ENCODE data around the gene PEX11G. TPM values are rescaled to one million over a fixed set of nuclear protein-coding genes. Genes with fewer than 3 reads are reported as not detected.

PEX11G gene
- total RNA-seq, 2 donors from 2014 or later, result 1.0 to 1.1 TPM

DNA sequence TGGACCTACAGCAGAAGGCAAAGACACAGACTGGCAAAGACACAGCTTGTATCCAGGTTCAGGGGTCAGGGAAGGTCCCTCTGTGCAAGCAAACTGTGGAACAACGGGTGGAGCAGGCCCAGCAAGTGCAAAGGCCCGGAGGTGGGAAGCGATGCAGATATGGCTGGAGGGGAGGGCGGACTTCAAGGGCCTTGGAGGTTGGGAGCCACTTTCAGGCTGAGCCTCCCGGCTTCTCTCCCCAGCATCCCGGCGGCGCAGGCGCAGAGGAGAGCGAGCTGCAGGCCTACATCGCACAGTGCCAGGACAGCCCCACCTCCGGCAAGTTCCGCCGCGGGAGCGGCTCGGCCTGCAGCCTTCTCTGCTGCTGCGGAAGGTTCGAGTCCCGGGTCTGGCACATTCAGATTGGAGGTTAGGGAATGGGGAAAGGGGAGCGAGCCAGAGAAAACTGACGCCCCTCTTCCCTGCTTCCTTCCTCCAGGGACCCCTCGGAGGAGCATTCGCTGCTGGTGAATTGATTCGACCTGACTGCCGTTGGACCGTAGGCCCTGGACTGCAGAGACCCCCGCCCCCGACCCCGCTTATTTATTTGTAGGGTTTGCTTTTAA, 44.5 kb upstream of the PEX11G start:
- peak overlapping the region; percentile 92 to 94 for H3K27ac ChIP-seq
- DNase-seq (ENCODE audit: low spot score), result peak; percentile 66
- H3K27me3 ChIP-seq, result no peaks in the 10 kb centered on the region
- no peaks in the 10 kb centered on the region for H3K9me3 ChIP-seq
- H3K4me3 ChIP-seq, result peak overlapping the region; percentile 84 to 96
- H3K36me3 ChIP-seq, result peaks cover 32% of the 10 kb centered on the region
- TF ChIP-seq, protein P1, sequence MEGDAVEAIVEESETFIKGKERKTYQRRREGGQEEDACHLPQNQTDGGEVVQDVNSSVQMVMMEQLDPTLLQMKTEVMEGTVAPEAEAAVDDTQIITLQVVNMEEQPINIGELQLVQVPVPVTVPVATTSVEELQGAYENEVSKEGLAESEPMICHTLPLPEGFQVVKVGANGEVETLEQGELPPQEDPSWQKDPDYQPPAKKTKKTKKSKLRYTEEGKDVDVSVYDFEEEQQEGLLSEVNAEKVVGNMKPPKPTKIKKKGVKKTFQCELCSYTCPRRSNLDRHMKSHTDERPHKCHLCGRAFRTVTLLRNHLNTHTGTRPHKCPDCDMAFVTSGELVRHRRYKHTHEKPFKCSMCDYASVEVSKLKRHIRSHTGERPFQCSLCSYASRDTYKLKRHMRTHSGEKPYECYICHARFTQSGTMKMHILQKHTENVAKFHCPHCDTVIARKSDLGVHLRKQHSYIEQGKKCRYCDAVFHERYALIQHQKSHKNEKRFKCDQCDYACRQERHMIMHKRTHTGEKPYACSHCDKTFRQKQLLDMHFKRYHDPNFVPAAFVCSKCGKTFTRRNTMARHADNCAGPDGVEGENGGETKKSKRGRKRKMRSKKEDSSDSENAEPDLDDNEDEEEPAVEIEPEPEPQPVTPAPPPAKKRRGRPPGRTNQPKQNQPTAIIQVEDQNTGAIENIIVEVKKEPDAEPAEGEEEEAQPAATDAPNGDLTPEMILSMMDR (IDR thresholded peaks at IDR 0.05), result no peak
- peaks cover 0 to 20% of the 10 kb centered on the region in 2 donors for H3K4me1 ChIP-seq

DNA sequence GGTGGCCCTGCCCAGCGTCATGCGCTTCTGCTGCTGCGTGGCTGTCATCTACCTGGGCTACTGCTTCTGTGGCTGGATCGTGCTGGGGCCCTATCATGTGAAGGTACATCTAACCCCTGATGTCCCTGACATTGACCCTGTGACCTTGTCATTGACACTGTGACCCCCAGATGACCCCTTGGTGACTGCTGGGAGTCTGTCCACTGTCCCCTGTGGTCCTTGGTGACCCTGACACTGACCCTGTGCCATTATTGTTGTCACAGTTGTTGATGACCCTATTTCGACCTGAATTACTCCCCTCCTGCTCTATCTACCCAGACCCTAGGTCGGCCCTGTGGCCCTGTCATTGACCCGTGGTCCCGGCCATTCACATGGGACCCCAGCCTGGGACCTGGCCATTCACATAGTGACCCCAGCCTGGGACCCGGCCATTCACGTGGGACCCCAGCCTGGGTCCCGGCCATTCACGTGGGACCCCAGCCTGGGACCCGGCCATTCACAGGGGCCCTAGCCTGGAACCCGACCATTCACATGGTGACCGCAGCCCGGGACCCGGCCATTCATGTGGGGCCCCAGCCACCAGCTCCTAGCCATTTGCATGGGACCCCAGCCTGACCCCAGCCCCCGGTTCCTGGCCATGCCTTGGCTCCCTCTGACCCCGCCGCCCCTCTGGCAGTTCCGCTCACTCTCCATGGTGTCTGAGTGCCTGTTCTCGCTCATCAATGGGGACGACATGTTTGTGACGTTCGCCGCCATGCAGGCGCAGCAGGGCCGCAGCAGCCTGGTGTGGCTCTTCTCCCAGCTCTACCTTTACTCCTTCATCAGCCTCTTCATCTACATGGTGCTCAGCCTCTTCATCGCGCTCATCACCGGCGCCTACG, 41.0 kb upstream of the PEX11G start:
- DNase-seq (ENCODE audit: low spot score), result no peak
- TF ChIP-seq, protein P1 (IDR thresholded peaks at IDR 0.05), result no peak
- Histone ChIP-seq H3K9me3 (no peaks in the 10 kb centered on the region), H3K36me3 (peaks cover 42% of the 10 kb centered on the region), H3K4me3 (no peak overlapping the region), H3K4me1 (peaks cover 0 to 10% of the 10 kb centered on the region in 2 donors), H3K27me3 (no peaks in the 10 kb centered on the region), H3K27ac (no peak overlapping the region)

GRCh38 chr19:7529246-7529600, 40.4 kb upstream of the PEX11G start:
- H3K4me1 ChIP-seq, result peaks cover 0 to 10% of the 10 kb centered on the region in 2 donors
- no peaks in the 10 kb centered on the region for H3K9me3 ChIP-seq
- no peak for DNase-seq (ENCODE audit: low spot score)
- H3K4me3 ChIP-seq, result no peak overlapping the region
- no peak overlapping the region for H3K27ac ChIP-seq
- TF ChIP-seq, protein P1 (IDR thresholded peaks at IDR 0.05), result no peak
- H3K36me3 ChIP-seq, result peaks cover 42% of the 10 kb centered on the region
- no peaks in the 10 kb centered on the region for H3K27me3 ChIP-seq

DNA sequence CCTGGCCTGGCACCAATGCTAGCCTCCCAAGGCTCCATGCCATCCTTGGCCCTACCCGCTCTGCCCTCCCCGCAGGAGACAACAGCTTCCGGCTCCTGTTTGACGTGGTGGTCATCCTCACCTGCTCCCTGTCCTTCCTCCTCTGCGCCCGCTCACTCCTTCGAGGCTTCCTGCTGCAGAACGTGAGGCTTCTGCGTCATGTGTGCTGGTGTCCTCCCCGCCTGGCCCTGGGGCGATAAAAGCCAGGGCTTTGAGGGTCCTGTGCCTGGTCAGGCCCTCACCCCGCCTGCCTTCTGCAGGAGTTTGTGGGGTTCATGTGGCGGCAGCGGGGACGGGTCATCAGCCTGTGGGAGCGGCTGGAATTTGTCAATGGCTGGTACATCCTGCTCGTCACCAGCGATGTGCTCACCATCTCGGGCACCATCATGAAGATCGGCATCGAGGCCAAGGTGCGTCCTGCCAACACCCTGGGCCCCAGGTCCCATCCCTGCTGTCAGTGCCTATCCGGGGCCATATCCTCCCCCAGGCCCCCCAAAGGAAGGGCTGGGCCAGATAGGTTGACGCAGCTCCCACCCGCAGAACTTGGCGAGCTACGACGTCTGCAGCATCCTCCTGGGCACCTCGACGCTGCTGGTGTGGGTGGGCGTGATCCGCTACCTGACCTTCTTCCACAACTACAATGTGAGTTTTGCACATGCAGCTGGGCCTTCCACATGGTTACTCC, 39.8 kb upstream of the PEX11G start:
- H3K4me1 ChIP-seq, result peaks cover 0 to 10% of the 10 kb centered on the region in 2 donors
- H3K9me3 ChIP-seq, result no peaks in the 10 kb centered on the region
- no peak overlapping the region for H3K4me3 ChIP-seq
- no peak overlapping the region for H3K27ac ChIP-seq
- H3K27me3 ChIP-seq, result no peaks in the 10 kb centered on the region
- no peak for DNase-seq (ENCODE audit: low spot score)
- TF ChIP-seq, protein P1 (IDR thresholded peaks at IDR 0.05), result no peak
- H3K36me3 ChIP-seq, result peaks cover 42% of the 10 kb centered on the region

- Histone ChIP-seq H3K4me3 (no peak overlapping the region), H3K36me3 (peaks cover 42% of the 10 kb centered on the region), H3K9me3 (no peaks in the 10 kb centered on the region), H3K4me1 (peaks cover 0 to 10% of the 10 kb centered on the region in 2 donors), H3K27ac (no peak overlapping the region), H3K27me3 (no peaks in the 10 kb centered on the region)
- DNase-seq (ENCODE audit: low spot score), result no peak
- TF ChIP-seq, protein P1 (IDR thresholded peaks at IDR 0.05), result no peak
These were observed 39.3 kb upstream of the PEX11G start for GRCh38 chr19:7528192-7528519.

Measured in right atrium auricular region (tissue), 2 donors.